ACC112 (cell line): Measurements from ENCODE around the gene ELAPOR2.
"Not testable (repeated sequence)": the region's sequence is repeated elsewhere in the genome, so short reads cannot be mapped to it uniquely, and the experiment has no call there.

ENCODE experiments used
- H2AFZ ChIP-seq: fragments of 200-600 bp; sonication (generic); one replicate; pipeline ENCODE4 v1.6.0; 2017; ENCODE audit warnings: antibody characterized with exemption, low read length; ENCODE audit not compliant: unreplicated experiment
- H3K27ac ChIP-seq: fragments of 200-600 bp; sonication (generic); 2 replicates; pipeline ENCODE4 v1.5.1; 2014; ENCODE audit warnings: low read depth, mild to moderate bottlenecking, antibody characterized with exemption, low read length, moderate library complexity
- H3K27me3 ChIP-seq: fragments of 200-600 bp; sonication (generic); 2 replicates; pipeline ENCODE4 v1.6.1; 2014; ENCODE audit warnings: mild to moderate bottlenecking, antibody characterized with exemption, low read length, moderate library complexity, mixed read lengths; ENCODE audit not compliant: insufficient read depth
- H3K36me3 ChIP-seq: fragments of 200-600 bp; sonication (generic); 2 replicates; pipeline ENCODE4 v1.6.1; 2016; ENCODE audit warnings: mild to moderate bottlenecking, antibody characterized with exemption, low read length, moderate library complexity, mixed read lengths; ENCODE audit not compliant: insufficient read depth
- H3K4me1 ChIP-seq: fragments of 200-600 bp; sonication (generic); one replicate; pipeline ENCODE4 v1.6.1; 2016; ENCODE audit warnings: low read length, mixed read lengths; ENCODE audit not compliant: insufficient read depth, unreplicated experiment, control insufficient read depth
- H3K4me3 ChIP-seq: fragments of 200-600 bp; sonication (generic); 2 replicates; pipeline ENCODE4 v1.5.1; 2014; ENCODE audit warnings: mild to moderate bottlenecking, low read depth, low read length
- H3K79me2 ChIP-seq: fragments of 200-600 bp; sonication (generic); one replicate; pipeline ENCODE4 v1.6.0; 2016; ENCODE audit warnings: low read length; ENCODE audit not compliant: control insufficient read depth, unreplicated experiment, insufficient read depth

Gene ELAPOR2, protein sequence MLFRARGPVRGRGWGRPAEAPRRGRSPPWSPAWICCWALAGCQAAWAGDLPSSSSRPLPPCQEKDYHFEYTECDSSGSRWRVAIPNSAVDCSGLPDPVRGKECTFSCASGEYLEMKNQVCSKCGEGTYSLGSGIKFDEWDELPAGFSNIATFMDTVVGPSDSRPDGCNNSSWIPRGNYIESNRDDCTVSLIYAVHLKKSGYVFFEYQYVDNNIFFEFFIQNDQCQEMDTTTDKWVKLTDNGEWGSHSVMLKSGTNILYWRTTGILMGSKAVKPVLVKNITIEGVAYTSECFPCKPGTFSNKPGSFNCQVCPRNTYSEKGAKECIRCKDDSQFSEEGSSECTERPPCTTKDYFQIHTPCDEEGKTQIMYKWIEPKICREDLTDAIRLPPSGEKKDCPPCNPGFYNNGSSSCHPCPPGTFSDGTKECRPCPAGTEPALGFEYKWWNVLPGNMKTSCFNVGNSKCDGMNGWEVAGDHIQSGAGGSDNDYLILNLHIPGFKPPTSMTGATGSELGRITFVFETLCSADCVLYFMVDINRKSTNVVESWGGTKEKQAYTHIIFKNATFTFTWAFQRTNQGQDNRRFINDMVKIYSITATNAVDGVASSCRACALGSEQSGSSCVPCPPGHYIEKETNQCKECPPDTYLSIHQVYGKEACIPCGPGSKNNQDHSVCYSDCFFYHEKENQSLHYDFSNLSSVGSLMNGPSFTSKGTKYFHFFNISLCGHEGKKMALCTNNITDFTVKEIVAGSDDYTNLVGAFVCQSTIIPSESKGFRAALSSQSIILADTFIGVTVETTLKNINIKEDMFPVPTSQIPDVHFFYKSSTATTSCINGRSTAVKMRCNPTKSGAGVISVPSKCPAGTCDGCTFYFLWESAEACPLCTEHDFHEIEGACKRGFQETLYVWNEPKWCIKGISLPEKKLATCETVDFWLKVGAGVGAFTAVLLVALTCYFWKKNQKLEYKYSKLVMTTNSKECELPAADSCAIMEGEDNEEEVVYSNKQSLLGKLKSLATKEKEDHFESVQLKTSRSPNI

DNA sequence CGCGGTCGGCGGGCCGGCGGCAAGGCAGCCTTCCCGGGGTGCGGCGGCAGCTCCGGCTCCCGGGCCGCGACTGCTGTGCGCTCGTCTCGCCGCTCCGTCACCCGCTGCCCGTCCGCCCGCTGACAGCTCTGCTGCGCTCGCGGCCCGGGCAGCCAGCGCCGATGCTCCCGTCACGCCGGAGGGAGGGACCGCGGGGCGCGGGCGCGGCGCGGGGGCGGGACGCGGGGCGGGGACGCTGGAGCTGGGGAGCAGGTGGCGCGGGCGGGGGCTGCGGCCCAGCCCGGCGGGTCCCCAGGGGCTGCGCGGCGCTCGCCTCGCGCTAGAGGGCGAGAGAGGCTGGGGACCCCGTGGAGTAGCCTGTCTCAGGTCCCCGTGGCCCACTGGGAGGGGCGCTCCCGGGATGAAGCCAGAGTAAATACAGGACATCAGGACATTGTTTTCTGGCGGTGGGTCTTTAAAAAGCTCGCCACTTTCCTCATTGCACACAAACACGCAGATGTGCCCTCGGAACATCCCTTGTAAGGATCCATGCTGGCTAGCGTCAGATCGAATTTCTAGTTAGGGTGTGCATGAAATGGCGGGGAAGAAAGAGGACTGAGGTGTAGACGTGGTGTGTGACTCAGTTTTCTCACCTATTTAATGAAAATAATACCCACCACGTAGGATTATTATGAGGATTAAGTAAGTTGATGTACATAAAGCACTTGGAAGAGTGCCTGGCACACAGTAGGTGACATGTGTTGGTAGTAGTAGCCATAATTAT, at the start of gene ELAPOR2:
Gene ELAPOR2 (minus strand): TSS at position 130 of the 763 bp plus-strand sequence. CDS start 141 bp downstream, outside the sequence.
- Histone ChIP-seq H3K36me3 (no peaks in the 10 kb centered on the region), H3K4me3 (peak within 1 kb of the TSS; percentile 70), H3K27ac (no peak within 1 kb of the TSS), H3K4me1 (no peaks in the 10 kb centered on the region), H3K27me3 (peaks cover 27% of the 10 kb centered on the region), H2AFZ (peak within 1 kb of the TSS; percentile 14), H3K79me2 (no peaks in the 10 kb centered on the region)

DNA sequence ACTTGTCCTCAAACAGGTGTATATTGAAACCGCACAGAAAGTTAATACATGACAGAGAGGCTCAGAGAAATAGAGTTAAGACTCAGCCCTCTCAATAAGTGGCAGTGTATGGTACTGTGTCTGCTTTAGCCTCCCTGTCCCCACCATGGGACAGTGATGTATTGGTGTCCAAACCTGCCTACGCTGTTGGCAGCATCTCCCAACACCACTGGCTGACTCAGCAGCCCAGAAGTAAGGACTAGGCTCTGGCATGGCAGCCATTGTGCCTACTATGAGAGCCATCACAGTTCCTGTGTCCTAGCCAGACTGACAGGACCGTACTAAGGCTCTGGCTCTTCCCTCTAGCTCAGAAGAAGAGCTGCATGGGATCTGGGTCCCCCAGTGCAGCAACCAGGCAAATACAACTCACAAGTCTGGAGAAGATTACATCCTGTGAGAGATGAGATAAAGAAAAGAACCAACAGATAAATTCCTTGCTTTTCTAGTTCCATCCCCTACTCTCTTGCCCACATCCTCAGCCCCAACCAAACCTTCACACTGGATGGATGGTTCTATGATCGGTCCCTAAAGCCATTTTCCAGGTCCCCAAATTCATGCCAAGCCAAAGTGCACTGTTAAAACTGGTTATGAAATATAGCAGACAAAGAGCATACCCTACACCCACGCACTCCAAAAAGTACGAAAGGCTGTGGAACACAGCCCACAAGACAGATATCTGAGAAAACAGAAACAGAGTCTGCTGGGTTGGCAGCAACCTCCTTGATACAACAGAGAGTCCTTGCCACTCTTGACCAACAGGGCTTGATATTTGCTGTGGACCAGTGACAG, 48.7 kb upstream of the ELAPOR2 start:
- Histone ChIP-seq H3K27ac (no peak overlapping the region), H3K79me2 (no peaks in the 10 kb centered on the region), H3K4me1 (no peaks in the 10 kb centered on the region), H3K27me3 (peaks cover 10% of the 10 kb centered on the region; the same call in 1 of the 2 replicates), H2AFZ (no peak overlapping the region), H3K36me3 (no peaks in the 10 kb centered on the region), H3K4me3 (no peak overlapping the region)

DNA sequence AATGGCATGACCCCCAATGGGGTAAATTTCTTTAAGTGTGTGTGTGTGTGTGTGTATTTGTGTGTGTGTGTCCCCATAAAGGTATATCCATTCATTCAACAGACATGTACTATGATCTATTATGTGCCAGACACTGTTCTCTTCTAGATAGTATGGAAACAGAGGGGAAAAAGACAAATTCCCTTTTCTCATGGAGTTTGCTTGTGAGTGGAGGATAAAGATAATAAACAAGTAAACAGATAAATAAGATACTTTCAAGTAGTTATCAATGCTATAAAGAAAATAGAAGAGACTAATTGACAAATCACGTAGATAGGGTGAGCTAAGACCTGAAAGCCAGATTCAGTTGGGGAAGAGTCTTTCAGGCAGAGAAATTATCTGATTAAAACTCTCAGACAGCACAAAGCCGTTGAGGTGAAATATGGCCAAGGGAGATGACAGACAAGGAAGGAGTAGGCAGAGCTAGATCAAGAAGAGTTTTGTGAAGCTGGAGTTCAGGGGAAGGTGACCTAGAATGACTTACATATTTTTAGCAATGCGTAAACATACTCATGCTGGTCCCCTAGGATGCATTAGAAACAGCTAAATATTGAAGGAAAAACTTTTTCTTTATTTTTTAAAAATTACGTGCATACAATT, 47.6 kb upstream of the ELAPOR2 start:
- Histone ChIP-seq H3K36me3 (no peaks in the 10 kb centered on the region), H3K79me2 (no peaks in the 10 kb centered on the region), H3K27ac (no peak overlapping the region), H3K4me3 (no peak overlapping the region), H3K27me3 (peaks cover 15% of the 10 kb centered on the region; the same call in 1 of the 2 replicates), H3K4me1 (no peaks in the 10 kb centered on the region), H2AFZ (no peak overlapping the region)

DNA sequence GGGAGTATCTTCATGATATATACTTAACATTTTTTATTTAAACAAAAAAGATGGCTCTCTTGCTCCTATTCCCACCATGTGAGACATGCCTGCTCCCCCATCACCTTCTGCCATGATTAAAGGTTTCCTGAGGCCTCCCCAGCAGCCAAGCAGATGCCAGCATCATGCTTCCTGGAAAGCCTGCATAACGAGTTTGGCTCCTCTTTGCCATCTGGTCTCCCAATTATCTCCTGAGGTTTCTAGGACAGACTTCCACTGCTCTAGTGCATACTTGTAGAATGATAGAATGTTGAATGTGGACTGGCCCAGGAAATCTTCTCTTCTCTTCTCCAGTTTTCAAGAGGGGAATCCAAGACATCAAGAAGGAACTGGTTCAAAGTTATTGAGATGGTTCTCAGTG, 45.9 kb upstream of the ELAPOR2 start:
- Histone ChIP-seq H3K36me3 (no peaks in the 10 kb centered on the region), H3K27me3 (peaks cover 18% of the 10 kb centered on the region; the same call in 1 of the 2 replicates)

DNA sequence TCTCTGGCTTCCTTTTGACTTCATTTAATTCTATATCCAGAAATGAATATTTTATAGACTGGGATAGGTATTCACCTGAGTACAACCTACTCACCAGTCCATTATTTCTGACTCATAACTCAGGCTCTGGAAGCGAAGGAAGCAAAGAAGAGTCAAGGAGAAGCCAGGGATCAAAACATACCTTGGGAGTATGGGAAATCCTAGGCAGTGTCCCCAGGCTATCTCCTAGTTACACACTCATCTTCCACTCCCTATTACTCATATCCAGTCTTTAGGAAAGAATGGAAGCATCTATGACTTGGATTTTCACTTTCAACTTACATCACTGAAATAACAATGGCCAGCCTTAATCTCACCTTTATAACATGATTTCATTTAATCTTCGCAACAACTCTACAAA, 40.9 kb upstream of the ELAPOR2 start:
- H3K79me2 ChIP-seq = no peaks in the 10 kb centered on the region
- H3K4me1 ChIP-seq = no peaks in the 10 kb centered on the region
- H3K27ac ChIP-seq = no peak overlapping the region
- H3K36me3 ChIP-seq = no peaks in the 10 kb centered on the region
- H2AFZ ChIP-seq = no peak overlapping the region
- H3K4me3 ChIP-seq = no peak overlapping the region
- peaks cover 11% of the 10 kb centered on the region; the same call in 1 of the 2 replicates for H3K27me3 ChIP-seq

More for the DNA sequence above, 45.9 kb upstream of the ELAPOR2 start:
- Histone ChIP-seq H3K4me3 (no peak overlapping the region), H3K4me1 (no peaks in the 10 kb centered on the region), H3K27ac (no peak overlapping the region), H2AFZ (no peak overlapping the region), H3K79me2 (no peaks in the 10 kb centered on the region)

DNA sequence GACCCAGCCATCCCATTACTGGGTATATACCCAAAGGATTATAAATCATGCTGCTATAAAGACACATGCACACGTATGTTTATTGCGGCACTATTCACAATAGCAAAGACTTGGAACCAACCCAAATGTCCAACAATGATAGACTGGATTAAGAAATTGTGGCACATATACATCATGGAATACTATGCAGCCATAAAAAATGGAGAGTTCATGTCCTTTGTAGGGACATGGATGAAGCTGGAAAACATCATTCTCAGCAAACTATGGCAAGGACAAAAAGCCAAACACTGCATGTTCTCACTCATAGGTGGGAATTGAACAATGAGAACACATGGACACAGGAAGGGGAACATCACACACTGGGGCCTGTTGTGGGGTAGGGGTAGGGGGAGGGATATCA, 37.9 kb upstream of the ELAPOR2 start:
- not testable (repeated sequence) for H2AFZ ChIP-seq, H3K27ac ChIP-seq, H3K4me3 ChIP-seq, H3K27me3 ChIP-seq, H3K4me1 ChIP-seq, H3K36me3 ChIP-seq, H3K79me2 ChIP-seq

DNA sequence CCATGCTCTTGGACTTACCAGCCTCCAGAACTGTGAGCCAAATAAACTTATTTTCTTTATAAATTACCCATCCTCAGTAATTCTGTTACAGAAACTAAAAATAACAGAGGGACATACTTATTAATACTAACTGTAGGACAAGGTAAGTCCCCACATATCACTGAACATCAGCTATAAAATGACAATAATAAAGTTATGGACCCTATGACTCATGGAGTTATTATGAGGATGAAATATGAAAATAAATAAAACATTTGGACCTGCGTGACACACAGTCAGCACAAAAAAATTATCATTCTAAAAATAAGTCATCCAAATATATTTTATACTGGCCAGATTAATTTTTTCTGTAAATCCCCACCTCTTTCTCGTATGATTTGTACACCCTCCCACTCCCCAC, 34.9 kb upstream of the ELAPOR2 start:
- Histone ChIP-seq H3K4me1 (no peaks in the 10 kb centered on the region), H3K36me3 (no peaks in the 10 kb centered on the region), H3K4me3 (no peak overlapping the region), H3K79me2 (no peaks in the 10 kb centered on the region), H2AFZ (no peak overlapping the region), H3K27me3 (no peaks in the 10 kb centered on the region), H3K27ac (no peak overlapping the region)

DNA sequence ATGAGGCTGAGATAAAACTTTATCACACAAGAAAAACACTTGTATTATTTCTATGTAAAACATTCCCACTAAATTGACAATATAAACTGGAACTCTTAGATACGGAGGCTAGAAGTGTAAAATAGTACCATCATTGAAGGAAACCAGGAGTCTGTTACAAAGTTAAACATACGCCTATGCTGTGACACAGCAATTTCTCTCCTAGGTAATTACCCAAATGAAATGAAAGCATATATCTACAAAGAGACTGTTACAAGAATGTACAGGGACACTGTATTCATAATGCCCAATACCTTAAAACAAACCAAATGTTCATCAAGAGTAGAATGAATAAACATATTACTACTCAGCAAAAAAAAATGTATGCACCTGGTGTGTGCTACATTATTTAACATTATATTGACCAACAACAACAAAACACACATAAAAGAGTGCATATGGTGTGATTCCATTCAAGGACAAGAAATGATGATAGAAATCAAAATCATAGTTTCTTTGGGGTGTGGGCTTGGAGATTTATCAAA, 33.2 kb upstream of the ELAPOR2 start:
- H3K4me3 ChIP-seq = no peak overlapping the region
- no peak overlapping the region for H2AFZ ChIP-seq
- H3K36me3 ChIP-seq = no peaks in the 10 kb centered on the region
- no peaks in the 10 kb centered on the region for H3K79me2 ChIP-seq
- H3K27ac ChIP-seq = no peak overlapping the region
- no peaks in the 10 kb centered on the region for H3K27me3 ChIP-seq
- H3K4me1 ChIP-seq = no peaks in the 10 kb centered on the region

DNA sequence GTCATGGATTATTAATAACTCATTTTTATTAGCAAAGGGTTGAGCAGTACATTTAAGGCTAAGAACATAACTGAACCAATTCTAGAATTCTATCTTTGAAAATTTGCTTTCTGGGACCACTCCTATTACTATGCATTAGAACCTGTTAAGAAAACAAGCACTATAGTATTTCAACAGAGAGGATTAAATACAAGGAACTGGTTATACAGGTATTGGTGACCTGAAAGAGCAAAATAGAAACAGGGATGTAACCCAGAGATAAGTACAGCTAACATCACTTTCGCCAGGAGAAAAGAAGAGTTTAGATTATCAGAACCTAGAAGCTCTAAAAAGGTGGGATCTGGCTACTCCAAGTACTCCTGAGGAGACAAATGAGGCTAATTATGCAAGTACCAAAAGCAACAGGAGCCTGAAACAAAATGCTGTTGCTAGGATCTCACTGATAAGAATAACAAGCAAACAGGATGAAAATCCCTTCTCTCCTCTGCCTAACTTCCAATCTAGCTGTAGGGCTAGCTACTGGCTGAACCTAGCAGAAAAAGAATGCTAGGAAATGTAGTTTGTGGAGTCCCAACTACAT, 32.1 kb upstream of the ELAPOR2 start:
- H2AFZ ChIP-seq = no peak overlapping the region
- no peak overlapping the region for H3K4me3 ChIP-seq
- no peaks in the 10 kb centered on the region for H3K27me3 ChIP-seq
- no peaks in the 10 kb centered on the region for H3K36me3 ChIP-seq
- H3K79me2 ChIP-seq = no peaks in the 10 kb centered on the region
- no peak overlapping the region for H3K27ac ChIP-seq
- H3K4me1 ChIP-seq = no peaks in the 10 kb centered on the region
